Common myeloid progenitor, CD34-positive (primary cell): ENCODE data around the gene TTR.

Experiments used
- CTCF ChIA-PET: fragments of 350-600 bp; sonication (Branson Sonifier 250); formaldehyde crosslinking; loops from one replicate; lab custom pipeline; 2021; ENCODE audit warnings: antibody characterized with exemption; lab: Charles Lee
- POLR2A ChIA-PET: fragments of 350-600 bp; sonication (Branson Sonifier 250); formaldehyde crosslinking; loops from one replicate; lab custom pipeline; 2021; ENCODE audit warnings: antibody characterized with exemption; lab: Charles Lee
- DNase-seq, 3 donors: peaks; one replicate each; pipeline versions ENCODE4 v3.0.0 to v3.0.0-alpha.2; 2013
- H3K27ac ChIP-seq, 2 experiments: 1 replicate in 1 of 2; 2 replicates in 1 of 2; pipeline ENCODE4 v1.7.0; 2013; ENCODE audit warnings: inconsistent platforms in 2 of 2, low read length in 2 of 2, mild to moderate bottlenecking in 2 of 2, low read depth in 1 of 2, moderate library complexity in 1 of 2; ENCODE audit not compliant: severe bottlenecking in 2 of 2, insufficient read depth in 1 of 2, poor library complexity in 1 of 2
- H3K27me3 ChIP-seq, 5 experiments: replicated peaks in 2 of 5; 1 replicate in 3 of 5; 2 replicates in 2 of 5; pipeline versions ENCODE4 v1.6.1 to v1.7.0; 2013; ENCODE audit warnings: low read length in 4 of 5, mild to moderate bottlenecking in 2 of 5, moderate library complexity in 2 of 5, inconsistent platforms in 1 of 5; ENCODE audit not compliant: insufficient read depth in 5 of 5, control insufficient read depth in 4 of 5
- H3K36me3 ChIP-seq, 4 experiments: 1 replicate in 2 of 4; 2 replicates in 2 of 4; pipeline versions ENCODE4 v1.6.1 to v1.7.0; 2013; ENCODE audit warnings: low read length in 3 of 4, control low read depth in 1 of 4, mild to moderate bottlenecking in 1 of 4; ENCODE audit not compliant: control insufficient read depth in 4 of 4, insufficient read depth in 4 of 4
- H3K4me1 ChIP-seq, 4 experiments: 1 replicate in 3 of 4; 2 replicates in 1 of 4; pipeline versions ENCODE4 v1.6.1 to v1.7.1; 2013; ENCODE audit warnings: low read length in 3 of 4, mild to moderate bottlenecking in 3 of 4, control low read depth in 1 of 4, inconsistent platforms in 1 of 4, moderate library complexity in 1 of 4; ENCODE audit not compliant: control insufficient read depth in 4 of 4, insufficient read depth in 4 of 4; ENCODE audit errors: control extremely low read depth in 1 of 4
- H3K4me3 ChIP-seq, 7 experiments: 1 replicate in 4 of 7; 2 replicates in 3 of 7; pipeline versions ENCODE4 v1.5.1 to v1.7.0; 2013; ENCODE audit warnings: mild to moderate bottlenecking in 7 of 7, low read length in 6 of 7, moderate library complexity in 6 of 7, inconsistent platforms in 2 of 7, low read depth in 2 of 7, control low read depth in 1 of 7; ENCODE audit not compliant: insufficient read depth in 4 of 7, control insufficient read depth in 1 of 7; ENCODE audit errors: extremely low read depth in 1 of 7
- H3K9me3 ChIP-seq, 5 experiments: 1 replicate in 4 of 5; 2 replicates in 1 of 5; pipeline versions ENCODE4 v1.6.1 to v1.7.1; 2013; ENCODE audit warnings: low read length in 4 of 5, mild to moderate bottlenecking in 2 of 5, inconsistent platforms in 1 of 5, low read depth in 1 of 5, moderate library complexity in 1 of 5; ENCODE audit not compliant: control insufficient read depth in 4 of 5, insufficient read depth in 2 of 5; ENCODE audit errors: control extremely low read depth in 1 of 5
- WGBS: methylation state at CpG from one replicate; pipeline ENCODE4 v1.1.5; 2013; ENCODE audit not compliant: insufficient coverage; 5-methylcytosine and 5-hydroxymethylcytosine counted together

Gene TTR

GRCh38 chr18:31576670-31577069 lies 15.0 kb upstream of the TTR start:
- 54% methylated on average over 4 of the region's 4 CpGs for WGBS
- ChIA-PET CTCF (interaction anchor here (1.0 to 1.6 kb wide), 6 partner anchors 9 to 146 kb away, joined by 3 to 7 read pairs (median 4); no protein-coding TSS in a partner anchor), POLR2A (no interaction called here)
- Histone ChIP-seq H3K9me3 (no peaks in the 10 kb centered on the region), H3K4me3 (no peak overlapping the region), H3K36me3 (no peaks in the 10 kb centered on the region), H3K27me3 (no peaks in the 10 kb centered on the region), H3K4me1 (peaks cover 10 to 39% (median 20%) of the 10 kb centered on the region in 4 experiments), H3K27ac (no peak overlapping the region)
- DNase-seq = peak in 1 of 3 donors; percentile 42

GRCh38 chr18:31577195-31577594 lies 14.5 kb upstream of the TTR start:
- DNase-seq = no peak
- WGBS = 100% methylated on average over 1 of the region's 1 CpG
- no peaks in the 10 kb centered on the region for H3K27me3 ChIP-seq
- CTCF ChIA-PET = interaction anchor here (1.1 to 1.5 kb wide), 4 partner anchors 16 to 145 kb away, joined by 3 to 7 read pairs (median 4); no protein-coding TSS in a partner anchor
- POLR2A ChIA-PET = no interaction called here
- no peak overlapping the region for H3K4me3 ChIP-seq
- H3K9me3 ChIP-seq = no peaks in the 10 kb centered on the region
- H3K4me1 ChIP-seq = peaks cover 9 to 38% (median 21%) of the 10 kb centered on the region in 4 experiments
- no peak overlapping the region for H3K27ac ChIP-seq
- H3K36me3 ChIP-seq = no peaks in the 10 kb centered on the region

GRCh38 chr18:31578126-31578525 lies 13.6 kb upstream of the TTR start:
- Histone ChIP-seq H3K36me3 (no peaks in the 10 kb centered on the region), H3K27me3 (no peaks in the 10 kb centered on the region), H3K27ac (no peak overlapping the region), H3K4me3 (no peak overlapping the region), H3K9me3 (no peaks in the 10 kb centered on the region), H3K4me1 (peaks cover 10 to 43% (median 25%) of the 10 kb centered on the region in 4 experiments)
- WGBS = 98% methylated on average over 4 of the region's 4 CpGs
- POLR2A ChIA-PET = no interaction called here
- CTCF ChIA-PET = interaction anchor here (1.3 to 2.4 kb wide), 3 partner anchors 22 to 144 kb away, joined by 4 to 9 read pairs (median 4); no protein-coding TSS in a partner anchor
- no peak for DNase-seq

GRCh38 chr18:31579375-31579774 lies 12.3 kb upstream of the TTR start:
- CTCF ChIA-PET = interaction anchor here (1.3 to 2.4 kb wide), 3 partner anchors 9 to 143 kb away, joined by 4 to 9 read pairs (median 4); no protein-coding TSS in a partner anchor
- no peak for DNase-seq
- Histone ChIP-seq H3K27me3 (no peaks in the 10 kb centered on the region), H3K9me3 (no peaks in the 10 kb centered on the region), H3K4me3 (no peak overlapping the region), H3K4me1 (peaks cover 10 to 53% (median 27%) of the 10 kb centered on the region in 4 experiments), H3K27ac (no peak overlapping the region), H3K36me3 (no peaks in the 10 kb centered on the region)
- POLR2A ChIA-PET = no interaction called here
- 100% methylated on average over 2 of the region's 2 CpGs for WGBS

- ChIA-PET CTCF (interaction anchor here (0.7 kb wide), 1 partner anchor 29 kb away, joined by 3 read pairs; no protein-coding TSS in a partner anchor), POLR2A (no interaction called here)
- peaks cover 14 to 63% (median 34%) of the 10 kb centered on the region in 4 experiments for H3K4me1 ChIP-seq
- no peaks in the 10 kb centered on the region for H3K9me3 ChIP-seq
- H3K27me3 ChIP-seq = no peaks in the 10 kb centered on the region
- H3K27ac ChIP-seq = no peak overlapping the region
- peak overlapping the region in 2 of 7 experiments; percentile 4 to 12 for H3K4me3 ChIP-seq
- peak; percentile 74 to 95 (median 92) for DNase-seq
- no peaks in the 10 kb centered on the region for H3K36me3 ChIP-seq
- 14% methylated on average over 1 of the region's 4 CpGs for WGBS
Observed at GRCh38 chr18:31581498-31582197, 10.0 kb upstream of the TTR start.

GRCh38 chr18:31583185-31583854 lies 8.4 kb upstream of the TTR start:
- POLR2A ChIA-PET = no interaction called here
- CTCF ChIA-PET = no interaction called here
- no peaks in the 10 kb centered on the region for H3K27me3 ChIP-seq
- no peaks in the 10 kb centered on the region for H3K36me3 ChIP-seq
- peaks cover 14 to 60% (median 32%) of the 10 kb centered on the region in 4 experiments for H3K4me1 ChIP-seq
- DNase-seq = no peak
- 100% methylated on average over 3 of the region's 5 CpGs for WGBS
- H3K9me3 ChIP-seq = no peaks in the 10 kb centered on the region
- H3K4me3 ChIP-seq = no peak overlapping the region
- no peak overlapping the region for H3K27ac ChIP-seq
